Kidney epithelial cell (primary cell): Measurements from ENCODE around the gene LZTR1. TPM values are rescaled to one million over a fixed set of nuclear protein-coding genes. Genes with fewer than 3 reads are reported as not detected.

Experiments
- DNase-seq: peaks from one replicate; pipeline ENCODE4 v3.0.0-alpha.2; 2010; ENCODE audit warnings: low read depth
- H3K27me3 ChIP-seq: 2 replicates; pipeline ENCODE4 v1.6.0; 2011; ENCODE audit warnings: low read length; ENCODE audit not compliant: control insufficient read depth, insufficient read depth
- H3K36me3 ChIP-seq: 2 replicates; pipeline ENCODE4 v1.5.1; 2011; ENCODE audit warnings: low read length; ENCODE audit not compliant: control insufficient read depth, insufficient read depth
- H3K4me3 ChIP-seq: 2 replicates; pipeline ENCODE4 v1.5.1; 2011; ENCODE audit warnings: low read depth, mild to moderate bottlenecking, control low read depth, low read length
- total RNA-seq: library from RNA; depleted of rRNA; stranded (reverse); fragments of >200 nt; gene quantifications from 2 replicates; pipeline ENCODE4 v1.2.3, GENCODE V29; 2015
- TF ChIP-seq, protein P1 (sequence below): IDR thresholded peaks from 2 replicates; pipeline ENCODE4 v1.5.1; 2011; ENCODE audit warnings: mild to moderate bottlenecking, moderate library complexity, low read length, control low read depth, inconsistent platforms; ENCODE audit not compliant: insufficient read depth, poor library complexity, severe bottlenecking

LZTR1 gene
- total RNA-seq, 1 donor from 2014 or later: 45.2 TPM

DNA sequence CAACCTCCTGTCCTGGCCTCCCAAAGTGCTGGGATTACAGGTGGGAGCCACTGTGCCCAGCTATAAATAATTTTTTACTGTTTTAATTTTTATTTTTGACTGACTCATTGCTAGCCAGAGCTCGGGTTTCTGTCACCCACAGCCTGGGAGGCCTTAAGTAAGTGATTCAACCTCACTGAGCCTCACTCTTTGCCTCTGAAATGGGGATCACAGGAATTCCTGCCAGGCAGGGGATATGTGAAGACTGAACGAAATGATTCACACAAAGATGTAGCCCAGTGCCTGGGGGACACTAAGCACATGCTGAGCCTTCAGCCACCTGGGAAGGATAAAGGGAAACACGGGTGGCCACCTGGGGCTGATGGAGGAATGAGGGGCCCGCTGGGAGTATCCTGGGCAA, 59.8 kb downstream of the LZTR1 start:
- Histone ChIP-seq H3K36me3 (no peaks in the 10 kb centered on the region), H3K4me3 (no peak overlapping the region), H3K27me3 (no peaks in the 10 kb centered on the region)
- TF ChIP-seq, protein P1, sequence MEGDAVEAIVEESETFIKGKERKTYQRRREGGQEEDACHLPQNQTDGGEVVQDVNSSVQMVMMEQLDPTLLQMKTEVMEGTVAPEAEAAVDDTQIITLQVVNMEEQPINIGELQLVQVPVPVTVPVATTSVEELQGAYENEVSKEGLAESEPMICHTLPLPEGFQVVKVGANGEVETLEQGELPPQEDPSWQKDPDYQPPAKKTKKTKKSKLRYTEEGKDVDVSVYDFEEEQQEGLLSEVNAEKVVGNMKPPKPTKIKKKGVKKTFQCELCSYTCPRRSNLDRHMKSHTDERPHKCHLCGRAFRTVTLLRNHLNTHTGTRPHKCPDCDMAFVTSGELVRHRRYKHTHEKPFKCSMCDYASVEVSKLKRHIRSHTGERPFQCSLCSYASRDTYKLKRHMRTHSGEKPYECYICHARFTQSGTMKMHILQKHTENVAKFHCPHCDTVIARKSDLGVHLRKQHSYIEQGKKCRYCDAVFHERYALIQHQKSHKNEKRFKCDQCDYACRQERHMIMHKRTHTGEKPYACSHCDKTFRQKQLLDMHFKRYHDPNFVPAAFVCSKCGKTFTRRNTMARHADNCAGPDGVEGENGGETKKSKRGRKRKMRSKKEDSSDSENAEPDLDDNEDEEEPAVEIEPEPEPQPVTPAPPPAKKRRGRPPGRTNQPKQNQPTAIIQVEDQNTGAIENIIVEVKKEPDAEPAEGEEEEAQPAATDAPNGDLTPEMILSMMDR: no peak
- DNase-seq: no peak

DNA sequence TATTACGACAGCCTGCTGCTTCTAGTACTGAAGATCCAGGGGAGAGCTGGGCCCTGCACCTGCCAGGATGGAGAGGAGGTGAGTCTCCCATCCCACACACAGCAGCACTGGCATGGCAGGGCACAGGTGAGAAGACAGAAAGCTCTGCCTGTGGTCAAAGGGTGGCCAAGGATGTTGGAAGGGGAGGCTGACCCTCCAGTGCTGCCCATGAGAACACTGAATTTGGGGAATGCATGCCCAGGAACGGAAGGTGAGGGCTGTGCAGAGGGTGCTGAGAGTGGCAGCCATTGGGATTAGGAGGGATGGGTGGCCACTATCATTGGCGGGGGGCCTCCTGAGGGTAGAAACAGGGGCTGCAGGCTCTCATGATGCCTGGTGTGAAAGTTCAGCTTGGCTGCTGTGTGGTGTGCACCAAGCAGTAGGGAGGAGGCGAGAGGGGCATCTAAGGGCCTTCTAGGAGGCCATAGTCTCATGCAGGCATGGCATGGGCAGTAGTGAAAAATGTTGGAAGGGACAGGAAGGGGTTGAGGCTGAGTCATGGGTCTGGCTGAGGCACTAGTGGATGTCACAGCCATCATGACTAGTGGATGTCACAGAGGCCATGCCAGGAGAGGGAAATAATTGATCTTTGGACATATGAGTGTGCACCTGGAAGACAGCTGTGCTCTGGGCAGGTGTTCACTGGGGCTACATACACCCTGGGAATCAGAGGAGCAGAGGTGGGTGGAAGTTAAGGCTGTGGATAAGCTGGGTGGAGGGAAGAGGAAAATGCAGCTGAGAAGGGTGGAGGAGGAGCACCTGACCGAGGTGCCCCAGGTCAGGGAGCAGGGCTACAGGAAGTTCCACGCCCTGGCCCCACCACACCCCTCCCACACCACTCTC, 61.1 kb downstream of the LZTR1 start:
- TF ChIP-seq, protein P1: no peak
- H3K27me3 ChIP-seq: no peaks in the 10 kb centered on the region
- H3K36me3 ChIP-seq: no peaks in the 10 kb centered on the region
- no peak for DNase-seq
- H3K4me3 ChIP-seq: no peak overlapping the region

DNA sequence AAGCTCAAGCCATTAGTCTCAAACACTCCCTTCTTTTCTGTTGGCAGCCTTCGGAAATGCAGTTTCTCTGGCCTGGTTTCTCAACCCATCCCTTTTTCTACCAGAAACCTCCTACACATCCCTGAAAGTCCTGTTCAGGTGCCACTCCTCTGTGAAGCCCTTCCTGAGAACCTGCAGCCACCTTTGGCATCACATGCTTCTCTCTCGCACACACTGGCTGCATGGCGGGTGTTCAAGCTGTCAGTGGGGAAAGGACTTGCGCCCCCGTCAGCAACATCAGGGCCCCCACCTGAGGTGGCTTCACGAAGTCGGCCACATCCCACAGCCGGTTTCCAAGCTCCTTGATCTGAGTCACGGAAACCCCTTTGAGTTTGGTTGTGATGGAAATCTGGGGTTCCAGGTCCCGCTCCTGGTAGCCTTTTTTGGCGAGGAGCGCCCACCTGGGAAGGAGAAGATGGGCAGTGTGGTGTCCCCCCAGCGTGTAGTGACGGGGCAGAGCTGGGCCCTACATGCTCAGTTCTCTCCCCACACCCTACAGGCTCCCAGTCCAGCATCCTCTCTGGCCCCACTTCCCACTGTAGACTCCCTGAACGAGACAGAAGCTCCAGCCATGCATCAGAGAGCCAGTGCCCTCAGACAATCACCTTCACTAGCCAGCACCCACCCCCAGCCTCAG, 61.9 kb downstream of the LZTR1 start:
- no peak for DNase-seq
- no peaks in the 10 kb centered on the region for H3K27me3 ChIP-seq
- no peak overlapping the region for H3K4me3 ChIP-seq
- TF ChIP-seq, protein P1: no peak
- H3K36me3 ChIP-seq: no peaks in the 10 kb centered on the region

DNA sequence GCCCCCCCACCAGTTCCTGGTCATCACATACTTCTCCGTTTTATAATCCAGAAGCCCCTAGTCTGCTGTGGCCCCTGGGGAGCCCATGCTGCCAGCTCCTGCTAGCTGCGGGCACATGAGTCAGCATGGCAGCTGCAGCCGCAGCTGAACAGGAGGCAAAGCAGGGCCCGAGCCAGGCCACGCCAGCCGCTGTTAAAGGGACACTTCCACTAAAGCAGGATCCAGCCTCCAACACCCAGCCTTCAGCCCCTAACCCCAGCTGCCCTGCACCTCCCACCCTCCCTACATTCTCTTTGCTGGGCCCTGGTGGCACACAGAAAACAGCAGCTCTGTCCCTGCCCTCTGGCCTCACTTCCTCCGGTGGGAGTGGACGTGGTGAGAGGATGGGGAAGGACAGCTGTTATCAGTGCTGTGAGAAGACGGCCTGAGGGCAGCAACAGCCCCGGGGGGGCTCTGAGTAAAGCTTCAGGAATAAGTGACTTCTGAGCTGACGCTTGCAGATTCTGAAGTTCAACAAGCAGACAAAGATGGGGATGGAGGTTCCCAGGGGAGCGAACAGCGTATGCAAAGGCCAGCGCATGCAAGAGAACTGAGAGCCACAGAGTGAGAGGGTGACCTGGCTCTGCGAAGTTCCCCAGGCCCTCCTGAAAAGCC, 63.0 kb downstream of the LZTR1 start:
- H3K4me3 ChIP-seq: peak overlapping the region; percentile 10
- H3K27me3 ChIP-seq: no peaks in the 10 kb centered on the region
- no peak for DNase-seq
- TF ChIP-seq, protein P1: no peak
- no peaks in the 10 kb centered on the region for H3K36me3 ChIP-seq

DNA sequence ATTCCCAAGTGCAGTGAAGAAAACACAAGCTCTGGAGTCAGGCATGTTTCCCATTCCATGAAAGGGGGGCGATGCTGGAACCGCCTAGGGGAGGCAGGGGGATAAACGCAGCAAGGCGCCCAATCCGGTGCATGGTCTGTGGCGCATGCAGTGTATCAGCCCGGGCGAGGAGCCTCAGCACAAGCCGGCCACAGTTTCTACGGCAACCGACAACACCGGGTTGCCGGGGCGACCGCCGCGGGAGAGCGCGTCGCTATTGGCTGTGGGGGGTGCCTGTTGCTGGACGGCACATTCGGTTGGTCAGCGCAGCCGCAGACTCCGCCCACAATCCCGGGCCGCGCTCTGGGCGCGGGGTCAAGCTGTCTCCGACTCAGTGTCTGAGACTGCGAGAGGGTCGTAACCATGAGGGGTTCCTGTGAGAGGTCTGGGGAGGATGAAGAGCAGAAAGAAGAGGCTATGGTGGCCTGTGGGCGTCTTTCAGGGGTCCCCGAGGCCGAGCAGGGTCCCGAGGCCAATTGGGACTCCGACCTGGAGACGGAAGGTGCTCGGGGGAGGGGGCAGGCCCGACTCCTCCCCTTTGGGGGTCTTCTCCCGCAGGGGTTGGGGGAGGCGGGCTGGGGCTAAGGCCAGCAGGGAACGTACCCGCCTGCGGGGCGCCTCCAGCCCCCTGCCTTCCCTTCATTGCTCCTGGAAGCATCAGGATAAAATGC, 63.6 kb downstream of the LZTR1 start, which contains the start of gene LRRC74B:
Gene LRRC74B (plus strand): TSS at position 362 of the 710 bp plus-strand sequence. CDS start 41 bp downstream, at position 403.
- Histone ChIP-seq H3K36me3 (no peaks in the 10 kb centered on the region), H3K27me3 (no peaks in the 10 kb centered on the region), H3K4me3 (peak within 1 kb of the TSS; percentile 51)
- TF ChIP-seq, protein P1: no peak
- DNase-seq: peak; percentile 72
